Measurements from ENCODE around the gene KLHL18.

GRCh38 chr3:47280519-47280918, 2.2 kb upstream of the KLHL18 start:
- TF ChIP-seq, protein P1, sequence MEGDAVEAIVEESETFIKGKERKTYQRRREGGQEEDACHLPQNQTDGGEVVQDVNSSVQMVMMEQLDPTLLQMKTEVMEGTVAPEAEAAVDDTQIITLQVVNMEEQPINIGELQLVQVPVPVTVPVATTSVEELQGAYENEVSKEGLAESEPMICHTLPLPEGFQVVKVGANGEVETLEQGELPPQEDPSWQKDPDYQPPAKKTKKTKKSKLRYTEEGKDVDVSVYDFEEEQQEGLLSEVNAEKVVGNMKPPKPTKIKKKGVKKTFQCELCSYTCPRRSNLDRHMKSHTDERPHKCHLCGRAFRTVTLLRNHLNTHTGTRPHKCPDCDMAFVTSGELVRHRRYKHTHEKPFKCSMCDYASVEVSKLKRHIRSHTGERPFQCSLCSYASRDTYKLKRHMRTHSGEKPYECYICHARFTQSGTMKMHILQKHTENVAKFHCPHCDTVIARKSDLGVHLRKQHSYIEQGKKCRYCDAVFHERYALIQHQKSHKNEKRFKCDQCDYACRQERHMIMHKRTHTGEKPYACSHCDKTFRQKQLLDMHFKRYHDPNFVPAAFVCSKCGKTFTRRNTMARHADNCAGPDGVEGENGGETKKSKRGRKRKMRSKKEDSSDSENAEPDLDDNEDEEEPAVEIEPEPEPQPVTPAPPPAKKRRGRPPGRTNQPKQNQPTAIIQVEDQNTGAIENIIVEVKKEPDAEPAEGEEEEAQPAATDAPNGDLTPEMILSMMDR (IDR thresholded peaks at IDR 0.05), result no peak
- TF ChIP-seq POLR2A (IDR thresholded peaks at IDR 0.05), result no peak
